ENCODE results near the gene CNDP2.

The CNDP2 gene

GRCh38 chr18:74495581-74496507 is at the start of gene CNDP2:
Gene CNDP2 (plus strand): TSS chr18:74496363. CDS start chr18:74499974, 3,611 bp downstream.
- in situ Hi-C loops (cut with MboI; ENCODE audit: low pct_unique_long_range_greater_than_20kb, low sequenced_read_pairs, unreplicated experiment): loop anchor here (10.0 kb wide), 1 partner anchor 141 kb away; no protein-coding TSS in a partner anchor
- peak; percentile 99 for DNase-seq (ENCODE audit: low spot score)
- TF ChIP-seq CTCF (IDR thresholded peaks at IDR 0.05; ENCODE audit: extremely low read depth, insufficient read depth, missing control alignments): no peak

- no peak for DNase-seq (ENCODE audit: low spot score)
- in situ Hi-C loops (cut with MboI; ENCODE audit: low pct_unique_long_range_greater_than_20kb, low sequenced_read_pairs, unreplicated experiment): no loop called here
- no peak for TF ChIP-seq CTCF (IDR thresholded peaks at IDR 0.05; ENCODE audit: extremely low read depth, insufficient read depth, missing control alignments)
These were observed 49.3 kb upstream of the CNDP2 start for GRCh38 chr18:74446631-74447403.

- DNase-seq (ENCODE audit: low spot score): no peak
- in situ Hi-C loops (cut with MboI; ENCODE audit: low pct_unique_long_range_greater_than_20kb, low sequenced_read_pairs, unreplicated experiment): no loop called here
- TF ChIP-seq CTCF (IDR thresholded peaks at IDR 0.05; ENCODE audit: extremely low read depth, insufficient read depth, missing control alignments): no peak
These were observed 48.6 kb upstream of the CNDP2 start for GRCh38 chr18:74447404-74448152.

- no peak for DNase-seq (ENCODE audit: low spot score)
- in situ Hi-C loops (cut with MboI; ENCODE audit: low pct_unique_long_range_greater_than_20kb, low sequenced_read_pairs, unreplicated experiment): no loop called here
- no peak for TF ChIP-seq CTCF (IDR thresholded peaks at IDR 0.05; ENCODE audit: extremely low read depth, insufficient read depth, missing control alignments)
These were observed 45.5 kb upstream of the CNDP2 start for GRCh38 chr18:74450626-74451025.

GRCh38 chr18:74451148-74451547 is 45.0 kb upstream of the CNDP2 start:
- no peak for TF ChIP-seq CTCF (IDR thresholded peaks at IDR 0.05; ENCODE audit: extremely low read depth, insufficient read depth, missing control alignments)
- in situ Hi-C loops (cut with MboI; ENCODE audit: low pct_unique_long_range_greater_than_20kb, low sequenced_read_pairs, unreplicated experiment): no loop called here
- no peak for DNase-seq (ENCODE audit: low spot score)

- no peak for TF ChIP-seq CTCF (IDR thresholded peaks at IDR 0.05; ENCODE audit: extremely low read depth, insufficient read depth, missing control alignments)
- in situ Hi-C loops (cut with MboI; ENCODE audit: low pct_unique_long_range_greater_than_20kb, low sequenced_read_pairs, unreplicated experiment): no loop called here
These were observed 43.1 kb upstream of the CNDP2 start for GRCh38 chr18:74453016-74453566.

More at GRCh38 chr18:74453016-74453566, 43.1 kb upstream of the CNDP2 start:
- no peak for DNase-seq (ENCODE audit: low spot score)
